Measurements from ENCODE around the gene GIMAP5.
"Not testable (repeated sequence)": the region's sequence is repeated elsewhere in the genome, so short reads cannot be mapped to it uniquely, and the experiment has no call there.

GIMAP5 gene

DNA sequence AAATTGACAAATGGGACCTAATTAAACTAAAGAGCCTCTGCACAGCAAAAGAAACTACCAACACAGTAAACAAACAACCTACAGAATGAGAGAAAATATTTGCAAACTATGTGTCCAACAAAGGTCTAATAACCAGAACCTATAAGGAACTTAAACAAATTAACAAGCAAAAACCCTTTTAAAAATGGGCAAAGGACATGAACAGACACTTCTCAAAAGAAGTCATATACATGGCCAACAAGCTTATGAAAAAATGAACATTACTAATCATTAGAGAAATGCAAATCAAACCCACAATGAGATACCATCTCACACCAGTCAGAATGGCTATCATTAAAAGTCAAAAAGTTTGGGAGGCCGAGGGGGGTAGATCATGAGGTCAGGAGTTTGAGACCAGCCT, 36.9 kb downstream of the GIMAP5 start:
- not testable (repeated sequence) for DNase-seq (ENCODE audit: low read depth in 2 of 2)

DNA sequence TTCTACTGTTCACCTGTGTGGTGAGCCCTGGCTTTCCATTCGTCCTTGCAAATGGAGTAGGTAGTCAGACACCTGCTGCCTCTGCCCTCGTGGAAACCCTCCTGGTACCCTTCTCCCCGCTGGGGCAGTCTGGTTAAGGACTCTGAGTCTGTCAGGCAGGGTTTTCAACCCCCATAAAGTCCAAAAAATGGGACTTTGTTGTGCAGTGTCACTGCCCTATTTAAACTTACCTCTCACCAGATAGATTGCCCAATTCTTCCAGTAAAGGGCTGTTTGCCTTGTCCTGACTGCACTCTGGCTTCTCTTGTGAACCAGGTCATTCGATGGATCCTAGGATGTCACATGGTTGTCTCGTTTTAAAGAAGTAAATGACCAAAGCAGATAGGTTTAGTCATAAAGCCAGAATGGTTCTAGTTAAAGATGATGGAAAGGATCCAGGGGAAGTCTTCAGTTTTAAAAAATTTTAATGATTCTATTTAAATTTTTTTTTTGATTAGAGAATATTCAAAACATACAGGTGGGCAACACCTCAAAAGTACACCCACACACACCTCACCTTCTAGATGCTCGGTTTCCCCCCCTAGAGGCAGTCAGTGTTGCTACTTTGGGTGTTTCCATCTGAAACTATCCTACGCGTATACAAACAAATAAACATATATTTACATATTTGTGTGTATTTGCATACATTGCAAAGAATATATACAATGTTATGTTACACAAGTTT, 41.0 kb downstream of the GIMAP5 start:
- DNase-seq (ENCODE audit: low read depth in 2 of 2) = no peak

DNA sequence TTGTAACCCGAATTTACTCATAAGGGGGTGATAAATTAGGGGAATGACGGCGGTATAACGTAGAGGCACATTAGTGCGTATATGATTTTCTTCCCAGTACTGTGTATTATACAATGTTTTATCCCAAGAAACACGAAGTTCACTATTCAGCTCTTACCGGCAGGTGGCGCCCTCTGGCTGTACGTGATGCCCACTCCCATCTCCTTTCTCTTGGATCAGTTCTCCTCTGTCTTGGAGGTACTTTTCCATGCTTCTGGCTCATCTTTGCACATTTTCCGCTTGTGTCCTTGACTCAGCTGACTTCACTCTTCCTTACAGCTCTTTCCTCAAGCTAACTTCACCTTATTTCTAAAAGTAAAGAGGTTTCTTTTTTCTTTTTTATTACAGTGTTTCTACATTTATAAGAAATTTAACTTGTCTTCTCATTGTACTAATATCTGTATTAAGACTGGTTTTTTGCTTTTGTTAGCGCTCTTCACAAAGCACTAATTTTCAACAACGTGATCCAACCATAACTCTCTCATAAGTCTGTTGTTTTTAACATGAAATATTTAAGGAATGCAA, 41.6 kb downstream of the GIMAP5 start:
- DNase-seq (ENCODE audit: low read depth in 2 of 2) = peak; percentile 21 to 41

DNA sequence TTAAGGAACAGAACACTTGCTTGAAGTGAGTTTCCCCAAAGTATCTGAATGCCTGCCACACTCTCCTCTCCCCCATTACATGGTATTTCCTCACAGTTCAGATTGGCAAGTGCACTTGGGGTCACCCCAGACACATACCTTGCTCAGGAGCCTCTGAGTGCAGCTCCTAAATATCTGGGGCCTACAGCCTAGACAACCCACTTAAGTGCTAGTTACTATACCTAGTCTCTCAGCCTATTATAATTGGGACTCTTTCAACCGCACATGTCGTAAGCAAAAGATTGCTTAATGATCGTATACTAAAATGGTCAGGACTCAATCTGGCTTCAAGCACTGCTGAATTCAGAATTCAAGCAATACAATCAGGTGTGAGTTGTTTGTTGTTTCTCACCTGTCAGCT, 43.1 kb downstream of the GIMAP5 start:
- DNase-seq (ENCODE audit: low read depth in 2 of 2) = no peak

DNA sequence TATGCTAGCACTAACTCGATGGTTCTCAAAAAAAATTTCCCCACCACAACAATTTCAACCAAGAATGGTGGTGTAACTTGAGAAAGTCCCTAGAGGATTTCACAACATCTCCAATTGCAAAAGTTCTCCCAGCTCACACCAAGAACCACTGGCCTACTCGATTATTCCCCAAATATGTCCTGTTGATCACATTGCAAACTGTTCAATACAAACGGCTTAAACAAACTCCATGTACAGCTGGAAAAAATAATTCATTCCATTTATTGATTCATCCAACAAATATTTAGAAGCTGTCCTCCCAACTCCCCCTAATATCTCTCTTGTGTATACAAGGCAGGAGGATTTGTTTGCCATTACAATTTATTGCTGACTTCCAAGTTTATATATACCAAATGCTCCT, 43.9 kb downstream of the GIMAP5 start:
- DNase-seq (ENCODE audit: low read depth in 2 of 2) = no peak

DNA sequence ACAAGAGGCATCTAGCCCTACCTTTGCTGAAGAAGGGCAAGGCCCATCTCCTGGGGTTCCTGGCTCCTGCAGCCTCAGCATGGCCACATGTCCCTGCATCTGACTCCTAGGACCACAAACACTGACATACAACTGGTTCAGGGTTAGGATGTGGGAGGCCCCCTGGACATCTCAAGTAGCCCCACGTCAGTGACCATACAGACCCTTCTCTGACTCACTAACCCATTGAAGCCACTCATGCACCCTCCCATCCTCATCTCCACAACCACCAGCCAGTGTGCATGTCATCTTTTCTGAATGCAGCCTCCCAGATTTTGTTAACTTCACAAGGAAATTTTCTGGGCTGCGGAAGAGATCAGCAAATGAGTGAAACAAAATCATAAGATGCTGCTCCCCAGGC, 44.7 kb downstream of the GIMAP5 start:
- DNase-seq (ENCODE audit: low read depth in 2 of 2) = no peak

DNA sequence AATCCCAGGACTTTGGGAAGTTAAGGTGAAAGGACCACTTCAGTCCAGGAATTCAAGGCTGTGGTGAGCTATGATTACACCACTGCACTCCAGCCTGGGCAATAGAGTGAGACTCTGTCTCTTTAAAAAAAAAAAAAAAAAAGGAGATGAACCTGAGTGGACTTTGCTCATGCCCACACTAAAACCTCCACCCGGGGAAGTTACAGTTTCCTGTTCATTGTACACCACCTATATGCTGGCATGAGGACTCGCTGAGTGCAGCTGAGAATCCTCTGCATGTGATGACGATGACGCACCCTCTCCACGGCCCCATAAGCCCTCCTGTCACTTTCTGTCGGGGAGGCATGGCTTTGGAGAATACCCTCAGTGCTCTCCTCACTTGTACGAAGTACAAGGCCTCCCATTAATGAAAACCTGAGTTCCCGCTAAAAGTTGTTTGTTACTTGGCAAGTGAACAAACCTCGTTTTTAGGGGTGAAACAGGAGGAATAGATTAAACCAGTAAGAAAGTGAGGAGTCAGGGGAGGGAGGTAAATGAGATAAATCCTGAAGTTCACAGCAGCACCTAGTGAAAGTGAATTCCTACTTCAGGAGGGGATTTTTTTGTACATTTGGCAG, 47.0 kb downstream of the GIMAP5 start:
- no peak for DNase-seq (ENCODE audit: low read depth in 2 of 2)

DNA sequence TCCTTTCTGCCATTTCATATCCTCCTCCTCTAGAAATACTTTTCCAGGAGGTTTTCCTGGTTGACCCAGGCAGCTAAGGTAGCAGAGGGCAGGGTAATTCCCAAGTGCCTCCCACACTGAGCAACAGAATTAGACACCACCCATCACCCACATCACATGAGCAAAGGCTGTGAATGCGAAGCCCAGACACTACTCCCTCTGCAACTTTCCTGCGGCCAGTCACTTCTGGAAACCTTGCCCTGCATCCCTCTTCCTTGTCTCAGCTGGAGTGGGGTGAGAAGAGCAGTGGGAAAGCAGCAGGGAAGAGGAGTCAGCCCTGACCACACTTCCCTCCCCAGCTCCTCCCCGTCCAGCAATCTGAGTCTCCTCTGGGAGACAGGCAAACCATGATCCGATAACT, 47.7 kb downstream of the GIMAP5 start:
- no peak for DNase-seq (ENCODE audit: low read depth in 2 of 2)

DNA sequence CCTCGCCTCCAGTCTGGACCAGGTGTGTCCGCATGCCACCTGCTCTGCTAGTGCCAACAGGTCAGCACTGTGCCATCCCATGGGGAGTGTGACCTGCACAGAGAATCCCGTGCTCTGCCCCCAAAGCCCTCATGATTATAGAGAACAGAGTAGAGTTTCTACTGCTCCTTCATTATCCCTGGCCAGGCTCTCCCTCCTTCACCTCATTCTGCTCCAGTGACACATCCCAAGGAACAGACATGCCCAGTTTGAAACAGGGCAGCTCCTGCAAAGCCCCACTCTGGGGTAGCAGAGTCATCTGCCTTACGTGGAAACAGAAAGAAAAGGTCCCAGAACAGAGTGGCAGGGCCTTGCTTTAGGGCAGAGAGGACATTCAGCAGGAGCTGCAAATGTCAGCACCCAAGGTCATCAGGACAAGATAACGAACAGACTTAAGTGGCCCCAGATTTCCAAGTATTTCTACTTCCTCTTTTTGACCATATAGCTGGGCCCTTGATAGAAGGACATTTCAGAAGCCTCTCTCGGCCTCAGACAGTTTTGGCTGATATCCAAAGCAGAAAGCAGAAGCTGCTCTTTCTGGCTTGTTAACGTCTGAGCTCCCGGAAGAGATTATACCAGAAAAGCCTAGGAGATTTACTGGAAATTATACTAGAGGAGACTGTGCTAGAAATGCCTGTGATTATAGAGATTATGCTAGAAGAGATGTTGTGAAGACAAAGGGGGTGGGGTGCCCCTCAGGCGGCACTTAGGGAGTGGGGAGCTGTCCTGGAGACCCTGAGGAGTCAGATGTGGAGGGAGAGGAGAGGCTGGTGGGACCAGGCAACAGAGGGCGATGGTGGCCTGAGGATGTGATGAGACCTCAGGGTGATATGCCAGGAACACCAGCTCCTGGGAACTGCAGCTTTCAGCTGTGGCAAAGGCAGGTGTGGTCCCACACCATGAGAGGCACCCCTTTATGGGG, 50.4 kb downstream of the GIMAP5 start:
- DNase-seq (ENCODE audit: low read depth in 2 of 2) = no peak

DNA sequence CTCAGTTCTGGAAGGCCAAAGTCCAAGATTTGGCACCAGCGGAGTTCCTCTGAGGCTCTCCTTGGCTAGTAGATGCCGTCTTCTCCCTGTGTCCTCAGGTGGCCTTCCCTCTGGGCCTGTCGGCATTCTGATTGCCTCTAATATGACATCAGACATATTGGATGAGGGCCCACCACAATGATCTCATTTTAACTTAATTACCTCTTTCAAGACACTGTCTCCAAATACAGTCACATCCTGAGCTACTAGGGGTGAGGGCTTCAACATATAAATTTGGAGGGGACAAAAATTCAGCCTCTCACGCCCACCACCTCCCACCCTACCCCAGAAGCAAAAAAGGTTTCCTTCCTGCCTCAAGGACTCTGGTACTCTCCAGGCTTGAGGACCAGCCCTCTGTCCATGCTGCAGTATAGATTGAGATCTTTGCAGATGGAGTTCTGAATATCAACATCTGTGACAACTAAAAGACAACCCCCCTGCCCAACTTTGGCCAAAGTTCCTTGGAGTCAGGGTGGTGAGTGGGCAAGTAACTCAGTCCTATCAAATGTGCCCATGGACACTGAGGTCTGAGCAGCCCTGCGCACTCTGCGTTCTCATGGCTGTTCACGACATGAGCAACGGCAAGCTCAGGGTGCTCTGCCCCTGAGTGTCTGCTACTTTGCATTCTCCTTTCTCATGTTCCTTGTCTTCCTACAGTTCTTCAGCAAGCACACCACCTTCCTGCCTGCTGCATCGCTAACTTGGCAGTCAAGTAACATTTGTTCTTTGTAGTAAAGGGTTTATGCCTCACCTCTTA, 51.5 kb downstream of the GIMAP5 start:
- no peak for DNase-seq (ENCODE audit: low read depth in 2 of 2)

DNA sequence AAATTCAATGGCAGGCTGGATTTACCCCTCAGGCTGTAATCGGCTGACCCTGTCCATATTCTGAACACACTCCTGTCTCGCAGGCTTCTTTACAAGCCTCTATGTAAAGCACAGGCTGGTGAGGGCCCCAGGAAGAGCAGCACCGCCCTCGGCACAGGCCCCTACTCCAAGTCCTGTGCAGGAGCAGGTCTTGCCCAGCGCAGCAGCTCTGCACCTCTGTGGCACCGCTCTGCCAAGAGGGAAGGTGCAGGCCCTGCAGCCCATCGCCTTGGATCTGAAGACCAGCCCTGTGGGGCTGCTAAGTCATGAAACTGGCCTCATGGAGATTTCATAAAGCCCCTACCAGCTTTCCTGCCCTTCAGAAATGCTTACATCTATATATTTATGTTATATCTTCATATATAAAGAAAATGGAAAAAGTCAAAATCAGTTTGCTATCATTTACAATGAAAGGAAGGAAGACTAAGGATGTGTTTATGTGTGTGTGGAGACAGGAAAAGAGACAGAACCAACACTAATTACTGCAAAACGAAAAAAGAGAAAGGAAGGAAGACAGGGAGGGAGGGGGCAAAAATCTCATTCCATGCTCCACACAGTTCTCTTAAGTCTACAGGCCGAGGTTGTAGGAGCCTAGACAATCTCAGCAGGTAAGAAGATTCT, 53.3 kb downstream of the GIMAP5 start:
- no peak for DNase-seq (ENCODE audit: low read depth in 2 of 2)

DNA sequence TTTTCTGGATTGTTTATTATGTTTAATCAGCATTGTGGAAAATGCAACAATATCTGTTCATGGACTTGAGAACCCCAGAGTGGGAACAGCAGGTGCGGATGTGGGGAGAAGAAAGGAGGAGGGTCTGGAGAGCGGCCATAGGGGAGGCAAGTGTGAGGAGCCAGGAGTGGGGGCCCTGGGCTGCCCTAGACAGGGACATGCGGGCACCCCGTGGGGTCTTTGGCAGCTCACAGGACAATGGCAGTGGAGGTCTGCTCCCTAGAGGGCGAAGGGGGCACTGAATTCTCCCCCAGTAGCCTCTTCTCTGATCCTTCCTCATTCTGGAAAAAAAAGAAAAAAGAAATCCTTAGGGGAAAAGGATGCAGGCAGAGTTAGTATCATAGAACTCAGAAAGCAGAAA, 54.1 kb downstream of the GIMAP5 start:
- DNase-seq (ENCODE audit: low read depth in 2 of 2) = no peak

DNA sequence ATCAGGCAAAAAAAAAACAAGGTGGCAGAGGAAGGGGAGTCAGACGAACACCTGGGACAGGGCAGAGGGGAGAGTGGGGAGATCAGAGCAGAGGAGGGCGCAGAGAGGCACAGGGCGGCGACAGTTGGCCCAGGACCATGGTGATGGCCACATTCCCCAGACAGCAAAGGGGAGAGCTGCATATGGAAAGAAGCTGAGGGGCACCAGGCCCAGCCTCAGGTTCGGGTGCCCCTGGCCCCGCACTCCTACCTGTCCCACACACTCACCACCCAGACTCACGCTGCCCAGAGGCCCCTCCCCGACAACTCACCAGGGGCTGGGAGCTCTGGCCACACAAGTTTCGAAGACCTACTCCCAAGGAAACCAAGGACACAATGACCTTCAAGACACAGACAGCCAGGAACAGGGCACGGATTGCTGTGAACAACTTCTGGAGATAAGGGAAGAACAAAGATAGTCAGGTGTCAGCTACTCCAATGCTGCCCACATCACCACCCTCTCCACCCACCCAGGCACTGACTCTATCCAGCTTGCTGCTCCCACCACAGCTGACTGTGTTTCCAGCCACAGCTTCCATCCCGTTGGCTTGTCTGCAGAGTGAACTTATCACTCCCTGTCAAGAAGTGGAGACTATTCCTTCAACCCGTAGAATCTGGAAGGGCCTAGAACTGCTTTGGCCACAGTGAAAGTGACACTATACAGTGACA, 54.7 kb downstream of the GIMAP5 start:
- no peak for DNase-seq (ENCODE audit: low read depth in 2 of 2)
